Mesendoderm (in vitro differentiated cells): Measurements from ENCODE around the gene SLC28A1.

Experiments used
- DNase-seq: peaks from one replicate; pipeline ENCODE4 v3.0.0; 2013
- H2AK5ac ChIP-seq: 2 replicates; pipeline ENCODE4 v1.6.1; 2013; ENCODE audit warnings: low read length, inconsistent platforms
- H2BK120ac ChIP-seq: 2 replicates; pipeline ENCODE4 v1.6.1; 2013; ENCODE audit warnings: low read depth, mild to moderate bottlenecking, low read length, moderate library complexity, mixed read lengths
- H2BK15ac ChIP-seq: replicated peaks from 2 replicates; pipeline ENCODE4 v1.6.1; 2013; ENCODE audit warnings: low read depth, mild to moderate bottlenecking, moderate library complexity
- H2BK5ac ChIP-seq: 2 replicates; pipeline ENCODE4 v1.6.1; 2013; ENCODE audit warnings: low read length, inconsistent platforms
- H3K18ac ChIP-seq: 2 replicates; pipeline ENCODE4 v1.6.1; 2013; ENCODE audit warnings: mild to moderate bottlenecking, low read length, mixed read lengths
- H3K23ac ChIP-seq: one replicate; pipeline ENCODE4 v1.6.1; 2013; ENCODE audit warnings: low read length
- H3K27ac ChIP-seq: 2 replicates; pipeline ENCODE4 v1.5.1; 2013; ENCODE audit warnings: low read depth, mild to moderate bottlenecking, inconsistent platforms, low read length, moderate library complexity
- H3K27me3 ChIP-seq: 2 replicates; pipeline ENCODE4 v1.6.1; 2013; ENCODE audit warnings: low read length, control low read depth, mild to moderate bottlenecking, inconsistent platforms; ENCODE audit not compliant: insufficient read depth, poor library complexity
- H3K36me3 ChIP-seq: 2 replicates; pipeline ENCODE4 v1.6.1; 2013; ENCODE audit warnings: low read length, inconsistent platforms; ENCODE audit not compliant: control insufficient read depth, insufficient read depth
- H3K4ac ChIP-seq: one replicate; pipeline ENCODE4 v1.6.1; 2013; ENCODE audit warnings: low read depth, mild to moderate bottlenecking, low read length, moderate library complexity
- H3K4me1 ChIP-seq: 2 replicates; pipeline ENCODE4 v1.6.1; 2013; ENCODE audit warnings: low read depth, low read length, inconsistent platforms; ENCODE audit not compliant: control insufficient read depth
- H3K4me2 ChIP-seq: 2 replicates; pipeline ENCODE4 v1.6.1; 2013; ENCODE audit warnings: low read length
- H3K4me3 ChIP-seq: 2 replicates; pipeline ENCODE4 v1.5.1; 2013; ENCODE audit warnings: mild to moderate bottlenecking, low read length
- H3K56ac ChIP-seq: one replicate; pipeline ENCODE4 v1.6.1; 2013; ENCODE audit warnings: low read length
- H3K79me1 ChIP-seq: 2 replicates; pipeline ENCODE4 v1.6.1; 2013; ENCODE audit warnings: low read length, inconsistent platforms
- H3K79me2 ChIP-seq: 2 replicates; pipeline ENCODE4 v1.6.1; 2013; ENCODE audit warnings: mild to moderate bottlenecking, low read length; ENCODE audit not compliant: control insufficient read depth, insufficient read depth
- H3K9ac ChIP-seq: 2 replicates; pipeline ENCODE4 v1.6.1; 2013; ENCODE audit warnings: low read length, inconsistent platforms
- H4K5ac ChIP-seq: one replicate; pipeline ENCODE4 v1.6.1; 2013; ENCODE audit warnings: low read length
- H4K8ac ChIP-seq: one replicate; pipeline ENCODE4 v1.6.1; 2013; ENCODE audit warnings: low read depth, mild to moderate bottlenecking, control low read depth, low read length, moderate library complexity
- WGBS: extraction: QIAGEN DNeasy Blood & Tissue Kit; methylation state at CpG from one replicate; pipeline ENCODE4 v1.1.7; 2013; ENCODE audit warnings: low lambda C conversion rate, missing lambda C conversion rate; ENCODE audit not compliant: insufficient coverage; ENCODE audit errors: extremely low coverage; 5-methylcytosine and 5-hydroxymethylcytosine counted together

SLC28A1 gene

DNA sequence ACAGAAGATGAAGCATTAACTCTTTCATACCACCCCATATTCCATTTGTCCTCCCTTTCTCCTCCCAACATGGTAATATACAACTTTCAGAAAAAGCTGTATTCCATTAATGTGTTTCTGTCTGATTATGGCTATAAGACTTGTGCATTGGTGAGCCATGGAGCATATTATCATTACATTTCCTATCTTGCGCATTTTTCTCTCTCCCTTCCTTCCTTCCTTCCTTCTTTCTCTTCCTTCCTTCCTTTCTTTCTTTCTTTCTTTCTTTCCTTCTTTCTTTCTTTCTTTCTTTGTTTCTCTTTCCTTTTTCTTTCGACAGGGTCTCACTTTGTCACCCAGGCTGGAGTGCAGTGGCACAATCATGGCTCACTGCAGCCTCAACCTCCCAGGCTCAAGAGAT lies 71.7 kb downstream of the SLC28A1 start:
- H3K79me2 ChIP-seq = no peaks in the 10 kb centered on the region
- H4K8ac ChIP-seq = no peak overlapping the region
- no peak overlapping the region for H3K4me2 ChIP-seq
- H3K9ac ChIP-seq = no peak overlapping the region
- no peak overlapping the region for H3K4ac ChIP-seq
- no peak overlapping the region for H2BK15ac ChIP-seq
- H2BK120ac ChIP-seq = no peak overlapping the region
- H2AK5ac ChIP-seq = no peak overlapping the region
- no peak overlapping the region for H2BK5ac ChIP-seq
- H3K27me3 ChIP-seq = no peaks in the 10 kb centered on the region
- no peak overlapping the region for H3K4me3 ChIP-seq
- H3K23ac ChIP-seq = no peak overlapping the region
- no peak overlapping the region for H3K27ac ChIP-seq
- H3K79me1 ChIP-seq = no peaks in the 10 kb centered on the region
- no CpG with 5 or more reads among the region's 2 CpGs for WGBS
- H3K56ac ChIP-seq = no peak overlapping the region
- no peak for DNase-seq
- no peak overlapping the region for H4K5ac ChIP-seq
- peaks cover 4% of the 10 kb centered on the region for H3K4me1 ChIP-seq
- no peaks in the 10 kb centered on the region for H3K36me3 ChIP-seq
- H3K18ac ChIP-seq = no peak overlapping the region

DNA sequence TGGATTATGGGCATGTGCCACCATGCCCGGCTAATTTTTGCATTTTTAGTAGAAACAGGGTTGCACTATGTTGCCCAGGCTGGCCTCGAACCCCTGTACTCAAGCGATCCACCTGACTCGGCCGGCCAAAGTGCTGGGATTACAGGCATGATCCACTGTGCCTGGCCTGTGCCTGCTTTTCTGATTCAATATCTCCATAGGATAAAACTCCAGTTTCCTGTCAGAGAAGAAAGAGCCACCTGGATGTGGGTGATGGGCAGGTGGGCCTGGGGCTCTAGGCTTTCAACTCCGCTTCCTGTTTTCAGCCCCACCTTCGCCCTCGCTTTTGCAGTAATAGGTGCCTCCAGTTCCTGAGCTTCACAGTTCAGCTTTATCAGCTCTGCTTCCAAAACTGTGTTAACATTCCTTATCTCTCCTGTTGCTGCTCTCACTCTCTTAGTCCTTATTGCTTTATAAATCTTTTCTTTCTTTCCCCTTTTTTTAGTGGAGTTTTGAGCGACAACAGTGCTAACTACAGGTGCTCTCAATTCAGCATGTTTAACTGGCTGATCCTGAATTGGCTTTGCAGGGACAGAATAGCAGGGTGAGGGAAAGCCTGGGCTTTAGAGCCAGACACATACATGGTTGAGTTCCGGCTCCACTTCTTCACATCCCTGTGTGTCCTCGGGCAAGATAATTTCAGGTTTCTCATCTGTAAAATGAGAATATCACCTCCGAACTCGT lies 76.1 kb downstream of the SLC28A1 start:
- Histone ChIP-seq H3K27ac (no peak overlapping the region), H3K36me3 (no peaks in the 10 kb centered on the region), H4K5ac (no peak overlapping the region), H2BK5ac (peak overlapping the region; percentile 2), H2BK120ac (no peak overlapping the region), H2BK15ac (no peak overlapping the region), H3K79me2 (no peaks in the 10 kb centered on the region), H3K56ac (peak overlapping the region; percentile 63), H3K4me3 (no peak overlapping the region), H3K4me1 (peaks cover 7% of the 10 kb centered on the region), H3K4ac (no peak overlapping the region), H3K79me1 (no peaks in the 10 kb centered on the region), H3K27me3 (no peaks in the 10 kb centered on the region), H3K4me2 (no peak overlapping the region), H2AK5ac (no peak overlapping the region), H3K9ac (no peak overlapping the region), H3K18ac (peak overlapping the region; percentile 6), H4K8ac (no peak overlapping the region), H3K23ac (no peak overlapping the region)
- DNase-seq = peak; percentile 67
- WGBS = no CpG with 5 or more reads among the region's 13 CpGs

DNA sequence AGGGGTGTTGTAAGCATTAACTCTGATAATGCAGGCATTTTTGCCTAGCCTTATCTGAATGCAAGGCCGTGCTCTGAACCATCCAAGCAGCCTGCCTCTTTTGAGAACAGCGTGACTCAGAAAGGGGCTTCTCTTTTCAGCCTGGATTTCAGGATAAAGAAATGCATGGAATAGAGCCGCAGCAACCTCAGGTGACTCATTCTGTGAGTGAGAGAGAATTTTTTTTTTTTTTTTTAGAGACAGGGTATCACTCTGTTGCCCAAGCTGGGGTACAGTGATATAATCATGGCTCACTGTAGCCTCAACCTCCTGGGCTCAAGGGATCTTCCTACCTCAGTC lies 76.6 kb downstream of the SLC28A1 start:
- Histone ChIP-seq H3K4me3 (no peak overlapping the region), H2BK5ac (peak overlapping the region; percentile 2), H3K9ac (no peak overlapping the region), H3K18ac (peak overlapping the region; percentile 6), H3K27ac (no peak overlapping the region), H3K23ac (no peak overlapping the region), H2BK15ac (no peak overlapping the region), H3K36me3 (no peaks in the 10 kb centered on the region), H4K5ac (no peak overlapping the region), H3K4ac (no peak overlapping the region), H3K4me1 (peaks cover 7% of the 10 kb centered on the region), H3K27me3 (no peaks in the 10 kb centered on the region), H4K8ac (no peak overlapping the region), H2AK5ac (no peak overlapping the region), H2BK120ac (no peak overlapping the region), H3K79me1 (no peaks in the 10 kb centered on the region), H3K4me2 (no peak overlapping the region), H3K56ac (peak overlapping the region; percentile 63), H3K79me2 (no peaks in the 10 kb centered on the region)
- WGBS = no CpG with 5 or more reads among the region's 3 CpGs
- peak; percentile 66 for DNase-seq

DNA sequence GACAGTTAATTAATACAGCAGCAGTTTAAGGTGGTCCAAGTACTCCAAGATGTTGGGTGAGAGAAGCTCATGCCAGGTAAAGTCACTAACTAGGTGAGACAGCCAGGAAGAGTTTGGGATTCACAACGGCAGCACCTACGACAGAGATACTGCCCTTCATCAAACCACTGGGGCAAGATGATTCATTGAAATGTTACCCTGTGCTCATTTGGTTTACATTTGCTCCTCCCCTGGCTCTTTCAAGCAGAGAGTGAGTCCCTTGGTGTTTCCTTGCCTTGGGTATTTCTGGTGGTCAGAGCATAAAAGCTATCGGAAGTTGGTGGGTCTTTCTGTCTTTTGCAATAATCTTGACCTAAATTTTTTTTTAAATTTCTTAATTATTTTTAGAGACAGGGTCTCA lies 77.2 kb downstream of the SLC28A1 start:
- Histone ChIP-seq H2BK5ac (no peak overlapping the region), H3K79me1 (no peaks in the 10 kb centered on the region), H3K27me3 (no peaks in the 10 kb centered on the region), H3K4ac (no peak overlapping the region), H2BK15ac (no peak overlapping the region), H3K4me3 (no peak overlapping the region), H3K4me1 (peaks cover 7% of the 10 kb centered on the region), H3K23ac (no peak overlapping the region), H2AK5ac (no peak overlapping the region), H3K36me3 (no peaks in the 10 kb centered on the region), H3K4me2 (no peak overlapping the region), H4K5ac (no peak overlapping the region), H3K56ac (peak overlapping the region; percentile 1), H3K79me2 (no peaks in the 10 kb centered on the region), H2BK120ac (no peak overlapping the region), H4K8ac (no peak overlapping the region), H3K9ac (no peak overlapping the region), H3K18ac (no peak overlapping the region), H3K27ac (no peak overlapping the region)
- DNase-seq = no peak
- WGBS = no CpG with 5 or more reads among the region's 3 CpGs

DNA sequence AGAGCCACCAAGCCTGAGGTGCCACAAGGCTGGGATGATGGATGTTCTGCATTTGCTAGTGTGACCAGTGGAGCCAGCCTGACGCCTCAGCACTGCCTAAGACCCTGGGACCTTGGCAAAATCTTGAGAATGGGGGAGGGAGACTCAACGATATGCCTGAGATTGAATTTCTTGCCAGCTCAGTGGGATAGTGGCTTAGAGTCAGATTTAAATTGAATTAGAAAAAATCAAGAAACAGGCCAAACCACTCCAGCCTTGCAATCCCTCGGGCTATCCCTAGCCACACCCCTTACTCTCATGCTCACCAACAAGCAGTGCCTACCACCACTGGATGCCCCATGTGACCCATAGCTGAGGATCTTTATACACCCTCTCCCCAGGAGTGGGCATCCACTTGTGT lies 78.5 kb downstream of the SLC28A1 start:
- Histone ChIP-seq H4K8ac (no peak overlapping the region), H2BK5ac (no peak overlapping the region), H3K23ac (no peak overlapping the region), H3K79me2 (no peaks in the 10 kb centered on the region), H3K4me2 (no peak overlapping the region), H3K18ac (no peak overlapping the region), H3K9ac (no peak overlapping the region), H3K4me3 (no peak overlapping the region), H3K27ac (no peak overlapping the region), H3K36me3 (no peaks in the 10 kb centered on the region), H2BK15ac (no peak overlapping the region), H2BK120ac (no peak overlapping the region), H3K4me1 (peaks cover 7% of the 10 kb centered on the region), H3K56ac (no peak overlapping the region), H3K4ac (no peak overlapping the region), H4K5ac (no peak overlapping the region), H3K79me1 (no peaks in the 10 kb centered on the region), H2AK5ac (no peak overlapping the region), H3K27me3 (no peaks in the 10 kb centered on the region)
- WGBS = no CpG with 5 or more reads among the region's 3 CpGs
- no peak for DNase-seq

DNA sequence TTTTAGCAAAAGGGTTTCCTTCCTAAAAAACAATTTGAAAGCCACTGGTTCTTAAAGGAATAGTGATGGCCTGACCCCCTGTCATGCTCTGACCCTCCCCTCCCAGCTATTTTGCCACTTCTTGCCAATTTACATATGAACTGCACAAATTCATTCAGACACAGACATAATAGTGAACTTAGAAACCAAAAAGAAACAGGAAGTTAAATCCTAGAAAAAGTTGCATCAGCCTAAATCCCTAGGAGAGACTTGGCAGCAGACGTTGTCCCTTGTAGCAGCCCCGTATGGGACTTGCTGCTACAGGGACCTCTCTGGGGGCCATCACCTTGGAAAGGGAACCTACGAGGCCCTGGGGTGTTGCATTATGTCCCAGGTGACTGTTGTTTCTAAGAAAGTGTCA lies 82.9 kb downstream of the SLC28A1 start:
- H3K4me2 ChIP-seq = no peak overlapping the region
- WGBS = no CpG with 5 or more reads among the region's 3 CpGs

More for the DNA sequence above, 82.9 kb downstream of the SLC28A1 start:
- Histone ChIP-seq H3K56ac (no peak overlapping the region), H3K4me1 (no peaks in the 10 kb centered on the region), H2BK120ac (no peak overlapping the region), H4K5ac (no peak overlapping the region), H2AK5ac (no peak overlapping the region), H3K4ac (no peak overlapping the region), H3K79me1 (no peaks in the 10 kb centered on the region), H3K4me3 (no peak overlapping the region), H2BK15ac (no peak overlapping the region), H3K23ac (no peak overlapping the region), H3K36me3 (no peaks in the 10 kb centered on the region), H3K27me3 (no peaks in the 10 kb centered on the region), H2BK5ac (no peak overlapping the region), H3K18ac (no peak overlapping the region), H3K79me2 (no peaks in the 10 kb centered on the region), H3K27ac (no peak overlapping the region), H4K8ac (no peak overlapping the region), H3K9ac (no peak overlapping the region)
- DNase-seq = no peak
